ENCODE measurements around the gene AMPD1. TPM values are rescaled to one million over a fixed set of nuclear protein-coding genes. Genes with fewer than 3 reads are reported as not detected.

AMPD1 gene
- total RNA-seq, 4 donors from 2014 or later: not detected

- peak; percentile 95 to 97 for DNase-seq
- H3K36me3 ChIP-seq: no peaks in the 10 kb centered on the region
- intact Hi-C loops (cut with DNase I): no loop called here
- H3K27ac ChIP-seq: peak overlapping the region in 2 of 3 donors; percentile 30 to 63
- H3K4me1 ChIP-seq: peaks cover 0 to 4% of the 10 kb centered on the region in 2 donors
- peak; percentile 34 to 93 for TF ChIP-seq POLR2A (IDR thresholded peaks at IDR 0.05)
- TF ChIP-seq CTCF (IDR thresholded peaks at IDR 0.05): peak in 3 of 6 experiments; percentile 11 to 30 (median 17)
- H3K4me3 ChIP-seq (replicated peaks in 1 of 3): peak overlapping the region; percentile 1 to 90 (median 75)
- WGBS, 2 donors: 6 to 9% methylated on average over 16 to 25 of the region's 45 CpGs
- no peaks in the 10 kb centered on the region for H3K9me3 ChIP-seq
- H3K27me3 ChIP-seq: no peaks in the 10 kb centered on the region
Observed at GRCh38 chr1:114670083-114671010, 25.0 kb downstream of the AMPD1 start.

- peaks cover 0 to 4% of the 10 kb centered on the region in 2 donors for H3K4me1 ChIP-seq
- H3K36me3 ChIP-seq: no peaks in the 10 kb centered on the region
- DNase-seq: no peak
- WGBS, 2 donors: 1 to 2% methylated on average over 40 to 42 of the region's 50 CpGs
- intact Hi-C loops (cut with DNase I): no loop called here
- H3K27ac ChIP-seq: peak within 1 kb of the TSS in 2 of 3 donors; percentile 63 to 68
- no peaks in the 10 kb centered on the region for H3K27me3 ChIP-seq
- H3K9me3 ChIP-seq: no peaks in the 10 kb centered on the region
- peak within 1 kb of the TSS; percentile 56 to 90 (median 75) for H3K4me3 ChIP-seq (replicated peaks in 1 of 3)
- TF ChIP-seq CTCF (IDR thresholded peaks at IDR 0.05) (no peak), POLR2A (IDR thresholded peaks at IDR 0.05) (peak in 1 of 2 donors; percentile 47)
Observed at GRCh38 chr1:114669562-114670082, 25.7 kb downstream of the AMPD1 start, which contains the start of gene DENND2C. Gene DENND2C, minus strand, starts transcription at chr1:114670049. Its CDS starts 44,065 bp downstream, at chr1:114625984.

GRCh38 chr1:114668784-114669561 is 26.4 kb downstream of the AMPD1 start:
- no peak for DNase-seq
- 48 to 52% methylated on average over 13 of the region's 13 CpGs for WGBS, 2 donors
- no peak for TF ChIP-seq POLR2A (IDR thresholded peaks at IDR 0.05)
- no peak for TF ChIP-seq CTCF (IDR thresholded peaks at IDR 0.05)
- Histone ChIP-seq H3K27ac (peak overlapping the region in 2 of 3 donors; percentile 63 to 68), H3K4me3 (replicated peaks in 1 of 3) (peak overlapping the region; percentile 56 to 90 (median 75)), H3K36me3 (no peaks in the 10 kb centered on the region), H3K27me3 (no peaks in the 10 kb centered on the region), H3K9me3 (no peaks in the 10 kb centered on the region), H3K4me1 (peaks cover 0 to 4% of the 10 kb centered on the region in 2 donors)
- intact Hi-C loops (cut with DNase I): no loop called here

- no peak for DNase-seq
- no peak overlapping the region for H3K4me3 ChIP-seq (replicated peaks in 1 of 3)
- TF ChIP-seq CTCF (IDR thresholded peaks at IDR 0.05) (no peak), POLR2A (IDR thresholded peaks at IDR 0.05) (no peak)
- H3K27me3 ChIP-seq: no peaks in the 10 kb centered on the region
- no peaks in the 10 kb centered on the region for H3K9me3 ChIP-seq
- peaks cover 0 to 4% of the 10 kb centered on the region in 2 donors for H3K4me1 ChIP-seq
- WGBS, 2 donors: 88 to 89% methylated on average over 4 of the region's 4 CpGs
- intact Hi-C loops (cut with DNase I): no loop called here
- no peaks in the 10 kb centered on the region for H3K36me3 ChIP-seq
- H3K27ac ChIP-seq: no peak overlapping the region
Observed at GRCh38 chr1:114668373-114668772, 27.0 kb downstream of the AMPD1 start.
